WTC11 (cell line): ENCODE data around the gene RBM28. TPM values are rescaled to one million over a fixed set of nuclear protein-coding genes. Genes with fewer than 3 reads are reported as not detected.

ENCODE experiments used
- ATAC-seq: fragments of 200-7000 bp; cut with Tn5 transposase; 2 replicates; pipeline ENCODE4 v1.10.0; 2021; ENCODE audit warnings: mild to moderate bottlenecking, moderate library complexity
- CTCF ChIA-PET: fragments of 300-600 bp; sonication (Branson Sonifier 250); formaldehyde crosslinking; loops from one replicate; lab custom pipeline; 2021; ENCODE audit warnings: antibody characterized with exemption; lab: Charles Lee
- POLR2A ChIA-PET: fragments of 350-600 bp; sonication (Branson Sonifier 250); formaldehyde crosslinking; loops from one replicate; lab custom pipeline; 2021; ENCODE audit warnings: antibody characterized with exemption; lab: Charles Lee
- DNase-seq: peaks from one replicate; pipeline ENCODE4 v3.0.0; 2021; ENCODE audit warnings: low spot score
- H3K27ac Mint-ChIP-seq: 2 replicates; pipeline ENCODE4 v1.8.0; 2021; ENCODE audit warnings: mixed read lengths
- H3K27me3 Mint-ChIP-seq: 2 replicates; pipeline ENCODE4 v1.8.0; 2021; ENCODE audit warnings: low read depth, mild to moderate bottlenecking, moderate library complexity, mixed read lengths
- H3K36me3 Mint-ChIP-seq: 2 replicates; pipeline ENCODE4 v1.8.0; 2021; ENCODE audit warnings: mixed read lengths
- H3K4me1 Mint-ChIP-seq: 2 replicates; pipeline ENCODE4 v1.8.0; 2022; ENCODE audit warnings: mixed read lengths
- H3K4me3 Mint-ChIP-seq: 2 replicates; pipeline ENCODE4 v1.8.0; 2021; ENCODE audit warnings: mild to moderate bottlenecking, moderate library complexity, mixed read lengths
- H3K9me3 Mint-ChIP-seq: 2 replicates; pipeline ENCODE4 v1.8.0; 2021; ENCODE audit warnings: mixed read lengths
- E2F4 ChIP-seq: sonication (generic); formaldehyde crosslinking; IDR thresholded peaks from 2 replicates; pipeline ENCODE4 v1.8.1; 2022; ENCODE audit warnings: low read depth, mild to moderate bottlenecking, moderate library complexity, missing genetic modification reagents, borderline replicate concordance
- E2F5 ChIP-seq: sonication (generic); formaldehyde crosslinking; IDR thresholded peaks from 2 replicates; pipeline ENCODE4 v1.8.1; 2022; ENCODE audit warnings: mild to moderate bottlenecking, moderate library complexity, missing genetic modification reagents
- ESRRA ChIP-seq: sonication (generic); formaldehyde crosslinking; IDR thresholded peaks from 2 replicates; pipeline ENCODE4 v1.8.1; 2022; ENCODE audit warnings: mild to moderate bottlenecking, missing genetic modification reagents, borderline replicate concordance
- IRF1 ChIP-seq: sonication (generic); formaldehyde crosslinking; IDR thresholded peaks from 2 replicates; pipeline ENCODE4 v1.8.0; 2023; ENCODE audit warnings: missing genetic modification reagents
- IRF2 ChIP-seq: sonication (generic); formaldehyde crosslinking; IDR thresholded peaks from 2 replicates; pipeline ENCODE4 v1.8.0; 2022; ENCODE audit warnings: low read depth, missing genetic modification reagents, borderline replicate concordance
- JAZF1 ChIP-seq: fragments of 250-450 bp; sonication (Bioruptor Pico); IDR thresholded peaks from 2 replicates; pipeline ENCODE4 v1.9.0; 2021; ENCODE audit warnings: moderate library complexity, mild to moderate bottlenecking, inconsistent platforms
- JUN ChIP-seq: sonication (generic); formaldehyde crosslinking; IDR thresholded peaks from 2 replicates; pipeline ENCODE4 v1.8.0; 2023; ENCODE audit warnings: mild to moderate bottlenecking, missing genetic modification reagents
- NFATC4 ChIP-seq: fragments of 250-450 bp; sonication (Bioruptor Pico); IDR thresholded peaks from 2 replicates; pipeline ENCODE4 v1.9.0; 2021; ENCODE audit warnings: mild to moderate bottlenecking
- NFYB ChIP-seq: sonication (generic); formaldehyde crosslinking; conservative IDR thresholded peaks from 2 replicates; pipeline ENCODE4 v1.8.0; 2022; ENCODE audit warnings: low read depth, missing genetic modification reagents
- RORB ChIP-seq: fragments of 250-450 bp; sonication (Bioruptor Pico); IDR thresholded peaks from 2 replicates; pipeline ENCODE4 v1.9.0; 2021; ENCODE audit warnings: mild to moderate bottlenecking
- TEAD4 ChIP-seq: sonication (generic); formaldehyde crosslinking; IDR thresholded peaks from 2 replicates; pipeline ENCODE4 v1.8.0; 2022; ENCODE audit warnings: mild to moderate bottlenecking, missing genetic modification reagents
- TP53 ChIP-seq: sonication (generic); formaldehyde crosslinking; IDR thresholded peaks from 2 replicates; pipeline ENCODE4 v1.8.1; 2023; ENCODE audit warnings: mild to moderate bottlenecking, missing genetic modification reagents
- USF1 ChIP-seq: sonication (generic); formaldehyde crosslinking; IDR thresholded peaks from 2 replicates; pipeline ENCODE4 v1.8.0; 2022; ENCODE audit warnings: mild to moderate bottlenecking, missing genetic modification reagents
- USF2 ChIP-seq: sonication (generic); formaldehyde crosslinking; IDR thresholded peaks from 2 replicates; pipeline ENCODE4 v1.8.1; 2023; ENCODE audit warnings: mild to moderate bottlenecking, missing genetic modification reagents, moderate library complexity
- ZNF138 ChIP-seq: sonication (generic); formaldehyde crosslinking; conservative IDR thresholded peaks from 2 replicates; pipeline ENCODE4 v1.8.1; 2022; ENCODE audit warnings: mild to moderate bottlenecking, moderate library complexity, missing genetic modification reagents
- total RNA-seq: library from RNA; stranded (reverse); gene quantifications from 3 replicates; pipeline ENCODE4 v1.2.3, GENCODE V29; 2021
- TF ChIP-seq, protein P1 (sequence below): fragments of 250-450 bp; sonication (Bioruptor Pico); IDR thresholded peaks from 2 replicates; pipeline ENCODE4 v2.1.2; 2022; ENCODE audit warnings: mild to moderate bottlenecking, moderate library complexity
- TF ChIP-seq, protein P2 (sequence below): sonication (generic); formaldehyde crosslinking; IDR thresholded peaks from 2 replicates; pipeline ENCODE4 v1.8.1; 2022; ENCODE audit warnings: low read depth, missing genetic modification reagents, borderline replicate concordance
- TF ChIP-seq, protein P3 (sequence below): sonication (generic); formaldehyde crosslinking; IDR thresholded peaks from 2 replicates; pipeline ENCODE4 v1.8.0; 2022; ENCODE audit warnings: mild to moderate bottlenecking, missing genetic modification reagents
- TF ChIP-seq, protein P4 (sequence below): sonication (generic); formaldehyde crosslinking; IDR thresholded peaks from 2 replicates; pipeline ENCODE4 v1.8.0; 2022; ENCODE audit warnings: missing genetic modification reagents

Gene RBM28
- total RNA-seq, 1 experiment from 2014 or later: 66.1 TPM

- ATAC-seq: no peak; the same call in 1 of the 2 replicates
- no peak for DNase-seq
- no peak for TF ChIP-seq ESRRA (CRISPR knock-in tag)
- no peak for TF ChIP-seq E2F4 (CRISPR knock-in tag)
- TF ChIP-seq, protein P1, sequence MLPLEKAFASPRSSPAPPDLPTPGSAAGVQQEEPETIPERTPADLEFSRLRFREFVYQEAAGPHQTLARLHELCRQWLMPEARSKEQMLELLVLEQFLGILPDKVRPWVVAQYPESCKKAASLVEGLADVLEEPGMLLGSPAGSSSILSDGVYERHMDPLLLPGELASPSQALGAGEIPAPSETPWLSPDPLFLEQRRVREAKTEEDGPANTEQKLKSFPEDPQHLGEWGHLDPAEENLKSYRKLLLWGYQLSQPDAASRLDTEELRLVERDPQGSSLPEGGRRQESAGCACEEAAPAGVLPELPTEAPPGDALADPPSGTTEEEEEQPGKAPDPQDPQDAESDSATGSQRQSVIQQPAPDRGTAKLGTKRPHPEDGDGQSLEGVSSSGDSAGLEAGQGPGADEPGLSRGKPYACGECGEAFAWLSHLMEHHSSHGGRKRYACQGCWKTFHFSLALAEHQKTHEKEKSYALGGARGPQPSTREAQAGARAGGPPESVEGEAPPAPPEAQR (CRISPR knock-in tag): no peak
- TF ChIP-seq NFYB: peak; percentile 79
- peak; percentile 41; the same call in 1 of the 2 replicates for TF ChIP-seq USF1 (CRISPR knock-in tag)
- TF ChIP-seq USF2 (CRISPR knock-in tag): peak; percentile 73
- TF ChIP-seq, all 79 proteins: peak for 3
- H3K4me1 Mint-ChIP-seq: peaks cover 58% of the 10 kb centered on the region
- no peak overlapping the region for H3K27ac Mint-ChIP-seq
- H3K9me3 Mint-ChIP-seq: no peaks in the 10 kb centered on the region
- H3K4me3 Mint-ChIP-seq: peak overlapping the region; percentile 35; the same call in 1 of the 2 replicates
- POLR2A ChIA-PET: no interaction called here
- CTCF ChIA-PET: interaction anchor here (1.4 kb wide), 1 partner anchor 54 kb away, joined by 3 read pairs; no protein-coding TSS in a partner anchor
- no peaks in the 10 kb centered on the region; the same call in none of the 2 replicates for H3K27me3 Mint-ChIP-seq
- no peaks in the 10 kb centered on the region for H3K36me3 Mint-ChIP-seq
Observed at GRCh38 chr7:128263420-128263819, 80.3 kb downstream of the RBM28 start.

GRCh38 chr7:128262273-128263028 lies 81.3 kb downstream of the RBM28 start:
- TF ChIP-seq, protein P2, sequence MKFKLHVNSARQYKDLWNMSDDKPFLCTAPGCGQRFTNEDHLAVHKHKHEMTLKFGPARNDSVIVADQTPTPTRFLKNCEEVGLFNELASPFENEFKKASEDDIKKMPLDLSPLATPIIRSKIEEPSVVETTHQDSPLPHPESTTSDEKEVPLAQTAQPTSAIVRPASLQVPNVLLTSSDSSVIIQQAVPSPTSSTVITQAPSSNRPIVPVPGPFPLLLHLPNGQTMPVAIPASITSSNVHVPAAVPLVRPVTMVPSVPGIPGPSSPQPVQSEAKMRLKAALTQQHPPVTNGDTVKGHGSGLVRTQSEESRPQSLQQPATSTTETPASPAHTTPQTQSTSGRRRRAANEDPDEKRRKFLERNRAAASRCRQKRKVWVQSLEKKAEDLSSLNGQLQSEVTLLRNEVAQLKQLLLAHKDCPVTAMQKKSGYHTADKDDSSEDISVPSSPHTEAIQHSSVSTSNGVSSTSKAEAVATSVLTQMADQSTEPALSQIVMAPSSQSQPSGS (CRISPR knock-in tag): no peak
- TF ChIP-seq IRF2 (CRISPR knock-in tag) (no peak), JAZF1 (CRISPR knock-in tag) (no peak), IRF1 (CRISPR knock-in tag) (no peak), NFATC4 (no peak), E2F5 (CRISPR knock-in tag) (no peak), TEAD4 (no peak), JUN (CRISPR knock-in tag) (no peak), RORB (CRISPR knock-in tag) (no peak), ZNF138 (CRISPR knock-in tag) (no peak), TP53 (CRISPR knock-in tag) (no peak)
- TF ChIP-seq, protein P3, sequence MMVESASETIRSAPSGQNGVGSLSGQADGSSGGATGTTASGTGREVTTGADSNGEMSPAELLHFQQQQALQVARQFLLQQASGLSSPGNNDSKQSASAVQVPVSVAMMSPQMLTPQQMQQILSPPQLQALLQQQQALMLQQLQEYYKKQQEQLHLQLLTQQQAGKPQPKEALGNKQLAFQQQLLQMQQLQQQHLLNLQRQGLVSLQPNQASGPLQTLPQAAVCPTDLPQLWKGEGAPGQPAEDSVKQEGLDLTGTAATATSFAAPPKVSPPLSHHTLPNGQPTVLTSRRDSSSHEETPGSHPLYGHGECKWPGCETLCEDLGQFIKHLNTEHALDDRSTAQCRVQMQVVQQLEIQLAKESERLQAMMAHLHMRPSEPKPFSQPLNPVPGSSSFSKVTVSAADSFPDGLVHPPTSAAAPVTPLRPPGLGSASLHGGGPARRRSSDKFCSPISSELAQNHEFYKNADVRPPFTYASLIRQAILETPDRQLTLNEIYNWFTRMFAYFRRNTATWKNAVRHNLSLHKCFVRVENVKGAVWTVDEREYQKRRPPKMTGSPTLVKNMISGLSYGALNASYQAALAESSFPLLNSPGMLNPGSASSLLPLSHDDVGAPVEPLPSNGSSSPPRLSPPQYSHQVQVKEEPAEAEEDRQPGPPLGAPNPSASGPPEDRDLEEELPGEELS (CRISPR knock-in tag): no peak
- TF ChIP-seq, protein P4, sequence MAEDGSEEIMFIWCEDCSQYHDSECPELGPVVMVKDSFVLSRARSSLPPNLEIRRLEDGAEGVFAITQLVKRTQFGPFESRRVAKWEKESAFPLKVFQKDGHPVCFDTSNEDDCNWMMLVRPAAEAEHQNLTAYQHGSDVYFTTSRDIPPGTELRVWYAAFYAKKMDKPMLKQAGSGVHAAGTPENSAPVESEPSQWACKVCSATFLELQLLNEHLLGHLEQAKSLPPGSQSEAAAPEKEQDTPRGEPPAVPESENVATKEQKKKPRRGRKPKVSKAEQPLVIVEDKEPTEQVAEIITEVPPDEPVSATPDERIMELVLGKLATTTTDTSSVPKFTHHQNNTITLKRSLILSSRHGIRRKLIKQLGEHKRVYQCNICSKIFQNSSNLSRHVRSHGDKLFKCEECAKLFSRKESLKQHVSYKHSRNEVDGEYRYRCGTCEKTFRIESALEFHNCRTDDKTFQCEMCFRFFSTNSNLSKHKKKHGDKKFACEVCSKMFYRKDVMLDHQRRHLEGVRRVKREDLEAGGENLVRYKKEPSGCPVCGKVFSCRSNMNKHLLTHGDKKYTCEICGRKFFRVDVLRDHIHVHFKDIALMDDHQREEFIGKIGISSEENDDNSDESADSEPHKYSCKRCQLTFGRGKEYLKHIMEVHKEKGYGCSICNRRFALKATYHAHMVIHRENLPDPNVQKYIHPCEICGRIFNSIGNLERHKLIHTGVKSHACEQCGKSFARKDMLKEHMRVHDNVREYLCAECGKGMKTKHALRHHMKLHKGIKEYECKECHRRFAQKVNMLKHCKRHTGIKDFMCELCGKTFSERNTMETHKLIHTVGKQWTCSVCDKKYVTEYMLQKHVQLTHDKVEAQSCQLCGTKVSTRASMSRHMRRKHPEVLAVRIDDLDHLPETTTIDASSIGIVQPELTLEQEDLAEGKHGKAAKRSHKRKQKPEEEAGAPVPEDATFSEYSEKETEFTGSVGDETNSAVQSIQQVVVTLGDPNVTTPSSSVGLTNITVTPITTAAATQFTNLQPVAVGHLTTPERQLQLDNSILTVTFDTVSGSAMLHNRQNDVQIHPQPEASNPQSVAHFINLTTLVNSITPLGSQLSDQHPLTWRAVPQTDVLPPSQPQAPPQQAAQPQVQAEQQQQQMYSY (CRISPR knock-in tag): no peak
- H3K36me3 Mint-ChIP-seq: no peaks in the 10 kb centered on the region
- H3K9me3 Mint-ChIP-seq: no peaks in the 10 kb centered on the region
- ChIA-PET CTCF (interaction anchor here (1.0 to 1.4 kb wide), 2 partner anchors 53 to 126 kb away, joined by 3 to 4 read pairs; no protein-coding TSS in a partner anchor), POLR2A (no interaction called here)
- ATAC-seq (no peak), DNase-seq (no peak)
- no peak overlapping the region for H3K27ac Mint-ChIP-seq
- no peaks in the 10 kb centered on the region; the same call in none of the 2 replicates for H3K27me3 Mint-ChIP-seq
- no peak overlapping the region for H3K4me3 Mint-ChIP-seq
- H3K4me1 Mint-ChIP-seq: peaks cover 52% of the 10 kb centered on the region
